ENCODE data around the gene TVP23C.
A peak's percentile ranks its signal among the peaks of the same experiment; 100 is the strongest.
"Not testable (repeated sequence)": the region's sequence is repeated elsewhere in the genome, so short reads cannot be mapped to it uniquely, and the experiment has no call there.

Gene TVP23C

DNA sequence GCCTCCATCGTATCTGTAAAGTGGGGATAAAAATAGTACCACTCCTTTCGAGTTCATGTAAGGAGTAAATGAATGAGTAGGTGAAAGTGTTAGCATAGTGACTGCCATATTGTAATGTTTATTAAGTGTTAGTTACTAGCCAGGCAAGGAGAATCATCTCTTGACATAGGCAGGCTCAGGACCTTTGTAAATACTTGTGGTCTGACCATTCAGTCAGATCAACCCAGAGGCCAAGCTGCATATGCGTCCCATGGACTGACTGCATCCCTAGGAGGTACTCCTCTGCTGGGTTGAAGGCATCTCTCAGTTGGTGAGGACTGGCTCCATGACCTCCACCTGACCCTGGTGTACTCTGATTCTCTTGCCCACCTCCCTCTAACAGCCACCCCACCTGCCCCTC lies 55.4 kb downstream of the TVP23C start:
- no peak for TF ChIP-seq CTCF (IDR thresholded peaks at IDR 0.05)
- DNase-seq (ENCODE audit: low spot score), result no peak
- Histone ChIP-seq H3K27ac (peak overlapping the region; percentile 70 to 79), H3K4me3 (no peak overlapping the region)

DNA sequence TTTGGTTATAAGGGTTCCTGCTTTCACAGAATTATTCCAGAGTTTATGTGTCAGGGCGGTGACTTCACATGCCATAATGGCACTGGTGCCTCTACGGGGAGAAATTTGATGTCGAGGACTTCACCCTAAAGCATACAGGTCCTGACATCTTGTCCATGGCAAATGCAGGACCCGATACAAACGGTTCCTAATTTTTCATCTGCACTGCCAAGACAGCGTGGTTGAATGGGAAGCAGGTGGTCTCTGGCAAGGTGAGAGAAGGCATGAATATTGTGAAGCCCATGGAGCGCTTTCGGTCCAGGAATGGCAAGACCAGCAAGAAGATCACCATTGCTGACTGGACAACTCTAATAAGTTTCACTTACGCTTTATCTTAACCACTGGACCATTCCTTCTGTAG lies 56.3 kb downstream of the TVP23C start:
- DNase-seq (ENCODE audit: low spot score), result no peak
- no peak for TF ChIP-seq CTCF (IDR thresholded peaks at IDR 0.05)
- no peak overlapping the region for H3K27ac ChIP-seq
- no peak overlapping the region for H3K4me3 ChIP-seq

- H3K4me3 ChIP-seq; H3K27ac ChIP-seq; DNase-seq (ENCODE audit: low spot score): not testable (repeated sequence)
These were observed 57.6 kb downstream of the TVP23C start for GRCh38 chr17:15505708-15506107.

- no peak overlapping the region for H3K4me3 ChIP-seq
- H3K27ac ChIP-seq, result no peak overlapping the region
- no peak for TF ChIP-seq CTCF (IDR thresholded peaks at IDR 0.05)
- DNase-seq (ENCODE audit: low spot score), result no peak
These were observed 59.6 kb downstream of the TVP23C start for GRCh38 chr17:15503731-15504130.

- Histone ChIP-seq H3K27ac (peak overlapping the region; percentile 51 to 83), H3K4me3 (peak overlapping the region; percentile 64)
- peak; percentile 88 for TF ChIP-seq CTCF (IDR thresholded peaks at IDR 0.05)
- peak; percentile 92 for DNase-seq (ENCODE audit: low spot score)
These were observed 60.7 kb downstream of the TVP23C start for GRCh38 chr17:15502369-15503112.

DNA sequence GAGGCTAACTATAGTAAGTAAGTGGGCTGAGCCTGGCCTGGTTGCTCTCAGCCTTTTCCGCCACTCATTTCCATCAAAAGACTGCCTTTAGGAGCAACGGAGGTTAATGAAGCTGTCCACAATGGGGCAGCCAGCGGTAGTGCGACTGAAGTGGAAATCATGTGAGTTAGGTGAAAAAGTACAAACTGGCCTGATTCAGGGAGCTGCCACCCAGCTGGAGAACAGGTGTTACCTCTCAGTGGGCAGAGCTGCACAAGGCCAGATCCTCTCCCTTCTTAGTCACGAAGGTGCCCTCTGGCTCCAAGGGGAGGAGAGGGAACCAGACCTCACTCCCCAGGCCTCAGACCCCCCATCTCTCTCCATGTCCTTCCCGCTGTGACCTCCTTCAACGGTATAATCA lies 61.5 kb downstream of the TVP23C start:
- Histone ChIP-seq H3K4me3 (peak overlapping the region; percentile 64), H3K27ac (peak overlapping the region; percentile 51 to 83)
- no peak for TF ChIP-seq CTCF (IDR thresholded peaks at IDR 0.05)
- no peak for DNase-seq (ENCODE audit: low spot score)

- no peak for TF ChIP-seq CTCF (IDR thresholded peaks at IDR 0.05)
- H3K27ac ChIP-seq, result peak overlapping the region in 1 of 2 donors; percentile 83
- no peak for DNase-seq (ENCODE audit: low spot score)
- no peak overlapping the region for H3K4me3 ChIP-seq
These were observed 62.0 kb downstream of the TVP23C start for GRCh38 chr17:15501282-15501681.

Measured in coronary artery (tissue), 2 donors.